Left forelimb (tissue), 1 donor: ENCODE results near the gene CEMIP.

ENCODE experiments used
- DNase-seq: peaks from one replicate; pipeline ENCODE4 v3.0.0-alpha.2; 2018; ENCODE audit warnings: low spot score

The CEMIP gene

GRCh38 chr15:80823995-80824394 is 44.8 kb downstream of the CEMIP start:
- DNase-seq, result no peak

- DNase-seq, result no peak
Observed at GRCh38 chr15:80825361-80826030, 46.3 kb downstream of the CEMIP start.

GRCh38 chr15:80828796-80829195 is 49.6 kb downstream of the CEMIP start:
- no peak for DNase-seq

GRCh38 chr15:80830677-80831076 is 51.5 kb downstream of the CEMIP start:
- no peak for DNase-seq

- no peak for DNase-seq
Observed at GRCh38 chr15:80831192-80831591, 52.0 kb downstream of the CEMIP start.

GRCh38 chr15:80831606-80832224 is 52.5 kb downstream of the CEMIP start:
- no peak for DNase-seq

GRCh38 chr15:80832686-80833085 is 53.5 kb downstream of the CEMIP start:
- DNase-seq, result no peak

GRCh38 chr15:80834402-80834801 is 55.2 kb downstream of the CEMIP start:
- no peak for DNase-seq

GRCh38 chr15:80834906-80835305 is 55.7 kb downstream of the CEMIP start:
- no peak for DNase-seq

- no peak for DNase-seq
Observed at GRCh38 chr15:80835336-80835735, 56.2 kb downstream of the CEMIP start.

GRCh38 chr15:80836223-80836622 is 57.1 kb downstream of the CEMIP start:
- DNase-seq, result no peak

- DNase-seq, result no peak
Observed at GRCh38 chr15:80837006-80837405, 57.8 kb downstream of the CEMIP start.

GRCh38 chr15:80838012-80838411 is 58.8 kb downstream of the CEMIP start:
- no peak for DNase-seq

- no peak for DNase-seq
Observed at GRCh38 chr15:80838666-80839065, 59.5 kb downstream of the CEMIP start.

GRCh38 chr15:80839764-80840130 is 60.6 kb downstream of the CEMIP start:
- DNase-seq, result no peak

GRCh38 chr15:80840182-80841130 is 61.3 kb downstream of the CEMIP start:
- no peak for DNase-seq

- DNase-seq, result no peak
Observed at GRCh38 chr15:80841541-80841940, 62.4 kb downstream of the CEMIP start.

GRCh38 chr15:80844011-80844732 is 65.0 kb downstream of the CEMIP start:
- DNase-seq, result no peak

- DNase-seq, result no peak
Observed at GRCh38 chr15:80846031-80846815, 67.1 kb downstream of the CEMIP start.

- DNase-seq, result no peak
Observed at GRCh38 chr15:80849308-80849707, 70.1 kb downstream of the CEMIP start.

GRCh38 chr15:80850941-80851451 is 71.8 kb downstream of the CEMIP start:
- no peak for DNase-seq
